GM20000 (cell line): Measurements from ENCODE around the gene RALGPS1.

Source experiments
- DNase-seq: peaks from one replicate; pipeline ENCODE4 v3.0.0; 2012; ENCODE audit warnings: low spot score
- CTCF ChIP-seq: IDR thresholded peaks from 2 replicates; pipeline ENCODE4 v1.5.1; 2012; ENCODE audit warnings: mild to moderate bottlenecking, control low read depth; ENCODE audit errors: extremely low read depth, missing control alignments

The RALGPS1 gene

GRCh38 chr9:127086771-127087170 is 172.2 kb downstream of the RALGPS1 start:
- TF ChIP-seq CTCF, result no peak
- DNase-seq, result no peak

GRCh38 chr9:127087411-127087810 is 172.8 kb downstream of the RALGPS1 start:
- DNase-seq, result no peak
- TF ChIP-seq CTCF, result no peak

DNA sequence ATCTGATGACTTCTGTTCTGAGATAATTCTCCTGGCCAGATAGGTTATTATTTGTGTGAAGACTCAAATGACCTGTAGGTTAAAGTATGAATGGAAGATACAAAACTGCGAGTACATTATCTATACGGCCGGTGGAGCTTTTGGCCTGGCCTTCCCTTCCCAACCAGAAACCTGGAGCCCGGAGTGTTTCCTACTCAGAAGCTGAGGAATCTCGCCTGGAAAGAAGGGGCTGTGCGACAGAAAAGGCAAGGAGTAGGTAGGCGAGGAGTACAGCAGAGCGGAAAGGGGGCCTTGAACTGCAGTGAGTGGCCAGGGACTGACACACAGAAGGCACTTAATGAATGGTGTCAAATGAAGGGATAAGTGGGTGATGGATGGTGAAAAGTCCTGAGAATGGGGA is 173.3 kb downstream of the RALGPS1 start:
- no peak for TF ChIP-seq CTCF
- no peak for DNase-seq

DNA sequence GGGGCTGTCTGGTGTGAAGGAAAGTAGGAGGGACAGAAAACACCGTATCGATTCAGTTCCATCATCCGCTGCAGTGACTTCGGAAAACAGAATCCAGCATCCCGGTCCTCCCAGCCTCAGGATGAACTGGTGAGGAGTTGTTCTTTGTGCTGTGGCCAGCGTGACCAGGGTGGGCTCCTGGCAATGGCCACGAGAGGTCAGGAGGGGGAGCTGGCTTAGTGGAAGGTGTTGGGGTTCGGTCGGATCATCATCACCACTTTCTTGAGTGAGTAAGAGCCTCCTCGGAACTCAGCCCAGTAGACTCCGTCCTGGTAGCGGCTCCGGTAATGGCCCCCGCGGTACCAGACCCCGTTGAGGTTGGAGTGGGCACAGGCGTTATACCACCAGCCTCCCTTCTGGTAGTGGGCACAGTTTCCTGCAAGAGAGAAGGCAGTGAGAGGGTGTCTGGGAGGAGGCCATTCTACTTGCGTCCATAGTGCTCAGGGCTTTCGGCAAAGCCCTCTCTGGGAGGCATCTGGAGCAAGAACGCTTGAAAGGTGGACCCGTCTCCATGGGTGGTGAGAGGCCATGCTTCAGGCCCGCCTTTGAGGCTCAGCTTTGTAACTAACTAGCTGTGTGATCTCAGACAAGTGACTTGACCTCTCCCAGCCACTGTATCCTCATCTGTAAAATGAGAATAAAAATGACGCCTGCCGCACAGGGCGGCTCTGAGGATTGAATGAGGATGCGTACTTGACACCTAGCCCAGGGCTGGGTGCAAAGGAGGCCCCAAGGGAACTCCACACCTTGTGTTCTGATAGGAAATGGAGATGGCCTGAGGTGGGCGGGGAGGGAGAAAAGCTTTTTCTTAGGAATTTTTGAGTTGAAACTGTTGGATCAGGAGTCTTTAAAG is 174.4 kb downstream of the RALGPS1 start:
- no peak for TF ChIP-seq CTCF
- DNase-seq, result no peak

GRCh38 chr9:127089631-127090081 is 175.1 kb downstream of the RALGPS1 start:
- no peak for DNase-seq
- TF ChIP-seq CTCF, result no peak

DNA sequence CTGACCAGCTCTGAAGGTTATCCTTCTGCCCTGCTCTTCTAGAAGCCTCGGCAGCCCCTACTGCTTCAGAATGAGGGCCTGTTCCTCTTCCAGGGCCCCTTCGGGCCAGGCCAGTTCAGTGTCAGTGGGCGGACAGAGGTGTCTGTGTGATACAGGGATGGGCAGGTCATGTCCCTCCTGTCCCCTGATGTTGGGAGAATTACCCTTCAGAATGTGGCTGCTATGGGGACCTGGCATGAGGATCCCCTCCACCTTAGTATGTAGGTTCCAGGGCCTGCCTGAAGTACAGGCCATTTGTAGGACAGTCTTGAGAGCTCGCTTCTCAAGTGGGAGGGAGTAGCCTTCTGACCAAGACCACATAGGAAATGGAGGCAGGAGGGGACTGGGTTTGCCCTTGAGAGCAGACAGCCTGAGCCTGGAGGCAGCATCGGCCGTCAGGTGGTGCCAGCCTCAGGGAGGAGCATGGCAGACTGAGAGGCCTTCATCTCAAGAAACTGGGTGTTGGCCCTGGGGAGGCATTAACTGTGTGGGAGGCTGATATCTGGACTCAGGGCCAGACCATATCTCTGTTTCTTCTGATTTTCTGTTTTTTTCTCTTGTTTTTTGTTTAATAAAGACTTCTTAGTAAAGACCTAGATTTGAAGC is 175.9 kb downstream of the RALGPS1 start:
- no peak for TF ChIP-seq CTCF
- no peak for DNase-seq

- DNase-seq, result no peak
- no peak for TF ChIP-seq CTCF
Observed at GRCh38 chr9:127091526-127091925, 176.9 kb downstream of the RALGPS1 start.
